Stimulated activated CD4-positive, alpha-beta T cell treated with anti-CD3 and anti-CD28 coated beads, Interleukin-1b, Interleukin-23, amount 100 ng/mL, for 24 hours (primary cell): ENCODE data around the gene PEAR1.

Experiments
- DNase-seq, 4 experiments: peaks; one replicate each; pipeline ENCODE4 v3.0.0-alpha.2; 2020; ENCODE audit warnings: low read depth in 4 of 4, low spot score in 1 of 4

PEAR1 gene

DNA sequence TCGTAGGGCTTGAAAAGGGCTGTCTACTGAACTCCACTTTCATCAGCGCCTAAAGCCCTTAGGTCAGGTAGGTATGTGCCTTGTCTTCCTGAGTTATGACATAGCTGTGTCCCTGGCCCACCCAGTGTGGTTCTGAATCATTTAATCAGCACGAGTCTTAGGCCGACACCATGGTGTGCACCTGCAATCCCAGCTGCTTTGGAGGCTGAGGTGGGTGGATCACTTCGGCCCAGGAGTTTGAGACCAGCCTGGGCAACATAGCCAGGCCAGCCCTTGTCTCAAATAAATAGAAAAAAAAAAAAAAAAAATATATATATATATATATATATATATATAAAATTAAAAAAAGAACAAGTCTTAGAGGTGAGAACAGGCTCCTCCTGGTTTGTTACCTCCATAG is 42.7 kb downstream of the PEAR1 start:
- no peak for DNase-seq

GRCh38 chr1:156936721-156937220 is 43.3 kb downstream of the PEAR1 start:
- DNase-seq: no peak

GRCh38 chr1:156937883-156938282 is 44.4 kb downstream of the PEAR1 start:
- DNase-seq: no peak

DNA sequence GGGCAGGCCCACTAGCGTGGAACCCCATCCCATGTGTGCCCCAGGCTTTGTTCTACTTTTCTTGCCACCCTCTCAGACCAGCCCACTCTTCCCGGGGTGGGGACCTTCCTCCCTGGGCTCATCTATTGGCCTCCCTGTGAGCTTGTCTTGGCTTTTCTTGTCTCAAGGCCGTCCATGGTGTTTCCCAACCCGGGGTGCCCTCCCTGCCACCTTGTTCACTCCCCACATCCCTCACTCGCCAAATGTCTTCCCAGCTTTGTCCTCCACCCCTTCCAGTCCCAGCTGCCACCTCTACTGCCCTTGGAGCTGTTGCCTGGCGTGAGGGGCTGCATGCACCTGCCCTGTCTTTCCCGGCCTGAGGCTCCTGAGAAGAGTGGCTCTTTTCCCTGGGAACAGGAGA is 45.3 kb downstream of the PEAR1 start:
- DNase-seq: no peak

- DNase-seq: no peak
Measured at GRCh38 chr1:156939786-156940334, 46.3 kb downstream of the PEAR1 start.

DNA sequence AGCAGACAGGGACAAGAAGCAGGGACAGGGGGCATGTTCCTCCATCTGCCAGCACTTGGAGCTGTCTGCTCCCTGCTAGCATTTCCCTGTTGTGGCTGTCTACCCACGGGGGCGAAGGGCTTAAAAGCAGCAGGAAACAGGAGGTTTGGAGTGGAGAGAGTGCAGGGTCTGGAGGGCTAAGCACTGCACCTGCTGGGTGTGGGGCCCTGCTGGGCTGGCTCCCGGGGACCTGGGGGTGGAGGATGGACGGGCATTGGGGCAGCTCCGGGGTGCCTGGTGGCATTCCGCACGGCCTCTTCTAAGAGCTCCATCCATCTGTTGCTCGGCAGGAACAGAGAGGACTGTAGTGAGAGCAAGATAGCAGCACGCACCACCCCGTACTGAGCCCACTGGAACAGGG is 48.2 kb downstream of the PEAR1 start:
- no peak for DNase-seq

DNA sequence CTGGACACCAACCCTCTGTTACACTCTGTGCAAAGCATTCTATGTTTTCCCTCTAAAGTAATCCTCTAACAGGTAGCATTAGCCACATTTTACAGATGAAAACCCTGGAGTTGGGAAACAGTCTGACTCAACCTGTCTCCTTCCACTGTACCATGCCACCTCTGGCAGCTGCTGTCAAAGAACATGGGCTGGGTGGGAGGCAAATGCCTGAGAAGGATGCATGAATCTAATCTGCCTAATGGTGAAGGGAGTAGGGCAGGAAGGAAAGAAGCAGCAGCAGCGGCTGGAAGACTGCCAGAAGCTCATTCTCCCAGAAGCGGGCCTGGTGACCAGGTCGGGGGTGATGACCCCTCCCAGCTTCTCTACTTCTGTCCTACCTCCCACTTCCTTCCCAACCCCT is 48.7 kb downstream of the PEAR1 start:
- DNase-seq: no peak

DNA sequence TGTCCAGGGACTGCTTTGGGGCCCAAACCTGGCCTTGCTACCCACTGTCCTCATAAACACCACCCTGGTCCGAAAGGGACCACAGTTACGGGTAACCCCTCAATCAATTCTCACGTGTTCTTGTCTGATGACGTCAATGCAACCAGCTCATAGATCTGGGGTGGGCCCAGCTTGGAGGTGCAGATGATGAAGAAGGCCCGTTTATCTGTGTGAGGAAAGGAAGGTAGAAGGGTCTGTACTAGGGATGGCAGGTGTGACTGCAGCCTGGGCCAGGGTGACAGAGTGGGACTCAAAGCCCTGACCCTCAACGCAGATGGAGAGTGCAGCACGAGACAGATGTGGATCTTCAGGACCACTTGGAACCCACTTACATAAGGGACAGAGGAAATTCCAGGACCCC is 49.1 kb downstream of the PEAR1 start:
- no peak for DNase-seq

DNA sequence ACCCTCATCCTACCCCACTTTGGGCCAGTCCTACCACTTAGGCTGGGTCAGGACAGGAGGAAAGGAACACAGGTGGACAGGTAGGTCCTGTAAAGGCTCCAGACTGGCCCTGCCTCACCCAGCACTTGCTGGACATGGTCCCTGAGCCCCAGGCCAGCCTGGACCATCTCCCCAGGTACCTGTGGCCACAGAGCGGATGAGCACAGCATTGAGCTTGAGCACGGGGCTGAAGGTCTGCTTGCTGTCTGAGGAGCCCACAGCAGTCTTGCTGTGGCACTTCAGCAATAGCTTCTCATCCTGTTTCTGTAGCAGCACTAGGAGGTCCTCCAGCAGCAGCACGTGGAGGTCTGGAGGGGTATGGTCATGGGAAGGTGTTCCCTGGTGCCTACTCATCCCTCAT is 50.2 kb downstream of the PEAR1 start:
- DNase-seq: no peak

- no peak for DNase-seq
Measured at GRCh38 chr1:156944268-156944667, 50.8 kb downstream of the PEAR1 start.

GRCh38 chr1:156944848-156945247 is 51.3 kb downstream of the PEAR1 start:
- DNase-seq: no peak

- DNase-seq: no peak
Measured at GRCh38 chr1:156945881-156946661, 52.6 kb downstream of the PEAR1 start.

GRCh38 chr1:156947127-156947526 is 53.6 kb downstream of the PEAR1 start:
- no peak for DNase-seq

DNA sequence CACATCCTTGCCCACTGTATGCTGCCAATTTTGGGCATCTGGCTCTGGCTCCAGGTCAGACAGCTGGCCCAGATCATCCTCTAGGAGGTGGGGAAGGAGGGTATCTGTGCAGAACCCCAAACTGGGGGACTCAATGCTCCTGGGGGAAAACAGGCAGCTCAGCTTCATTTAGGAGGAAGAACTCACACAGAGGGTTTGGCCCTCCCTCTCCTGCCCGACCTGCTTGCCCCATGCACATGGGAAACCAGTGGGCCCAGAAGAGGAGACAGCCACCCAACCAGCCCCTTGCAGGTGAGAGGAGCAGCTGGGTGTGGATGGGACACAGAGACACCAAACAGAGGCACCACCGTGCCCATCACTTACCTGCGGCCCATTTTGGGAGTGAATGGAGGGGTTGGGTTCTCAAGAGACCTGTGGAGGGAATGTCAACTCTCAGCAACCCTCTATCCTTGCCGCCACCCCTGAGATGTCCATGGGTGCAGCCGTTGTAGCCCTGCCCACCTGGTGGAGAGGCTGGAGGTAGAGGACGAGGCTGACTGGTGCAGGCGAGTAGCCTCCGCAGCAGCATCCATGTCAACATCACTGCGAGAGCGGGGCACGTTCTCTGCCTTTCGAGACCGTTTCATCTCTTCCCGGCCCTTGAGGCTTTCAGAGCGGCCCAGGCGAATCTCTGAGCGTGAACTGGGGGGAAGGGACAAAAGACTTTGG is 54.5 kb downstream of the PEAR1 start:
- DNase-seq: no peak

DNA sequence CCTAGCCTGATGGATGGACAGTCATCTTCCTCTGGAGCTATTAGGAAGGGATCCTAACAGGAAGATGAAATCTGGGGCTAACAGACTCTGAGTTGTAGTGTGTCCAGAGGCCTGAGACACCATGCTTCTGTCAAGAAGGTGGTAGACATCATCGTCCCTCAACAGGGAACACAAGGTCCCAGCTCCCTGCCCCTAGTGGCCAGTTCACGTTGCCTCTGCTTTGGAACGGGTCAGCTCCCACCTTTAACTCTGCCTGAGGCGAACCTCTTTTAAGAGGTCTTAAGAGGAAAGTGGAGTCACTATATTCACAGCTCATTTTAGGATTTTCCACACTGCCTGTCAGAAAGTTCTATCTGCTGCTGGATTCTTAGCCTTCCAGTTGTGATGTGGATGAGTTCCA is 55.2 kb downstream of the PEAR1 start:
- DNase-seq: no peak

DNA sequence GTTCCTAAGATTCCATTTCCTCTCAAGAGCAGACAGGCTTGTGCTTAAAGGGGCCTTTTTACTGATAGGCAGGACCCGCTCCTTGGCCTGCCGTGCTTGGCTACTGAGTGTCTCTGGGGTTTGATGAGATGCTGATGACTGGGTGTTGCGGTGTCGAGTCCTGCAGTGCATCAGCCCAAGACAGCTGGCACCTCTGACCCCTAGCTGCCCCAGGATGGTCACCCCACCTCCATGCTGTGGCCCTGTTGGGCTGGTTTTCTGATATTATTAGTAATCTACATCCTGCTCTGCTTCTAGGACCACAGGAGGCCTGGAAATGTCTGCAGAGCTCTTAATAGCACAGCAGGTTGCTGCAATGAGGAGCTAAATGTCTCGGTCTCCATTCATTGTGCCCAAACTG is 55.6 kb downstream of the PEAR1 start:
- DNase-seq: no peak

- DNase-seq: no peak
Measured at GRCh38 chr1:156951371-156951770, 57.9 kb downstream of the PEAR1 start.

DNA sequence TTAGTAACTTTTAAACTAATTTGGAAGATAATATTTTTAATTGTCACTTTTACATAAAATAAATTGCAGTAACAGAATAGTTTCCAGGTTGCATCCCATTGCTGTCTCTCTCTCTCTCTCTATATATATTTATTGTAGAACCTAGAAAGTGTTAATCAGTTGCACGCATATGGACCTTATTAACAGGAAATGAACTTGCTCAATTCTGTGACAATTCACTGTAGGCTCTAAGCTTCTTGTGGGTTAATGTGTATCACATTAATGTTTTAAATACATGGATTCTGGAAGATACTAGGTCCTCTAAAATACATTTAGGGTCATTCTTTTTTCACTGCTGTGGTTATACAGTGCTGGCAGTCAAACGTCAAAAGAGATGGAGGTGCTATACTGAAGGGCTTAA is 60.1 kb downstream of the PEAR1 start:
- DNase-seq: no peak

DNA sequence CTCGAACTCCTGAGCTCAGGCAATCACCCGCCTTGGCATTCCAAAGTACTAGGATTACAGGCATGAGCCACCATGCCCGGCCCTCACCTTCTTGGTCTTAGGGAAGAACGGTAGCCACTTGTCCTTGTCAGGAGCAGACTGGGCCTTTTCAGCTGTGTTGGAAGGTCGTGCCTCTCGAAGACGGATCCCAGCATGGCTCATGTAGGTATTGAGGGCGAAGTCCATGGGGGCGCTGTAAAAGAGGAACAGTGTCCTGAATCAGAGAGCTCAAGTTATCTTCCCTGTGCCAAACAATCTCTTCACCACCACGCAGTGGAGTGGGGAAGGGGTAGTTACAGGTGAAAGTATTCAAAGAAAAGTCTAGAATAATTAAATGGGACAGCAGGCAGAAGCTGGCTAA is 62.8 kb downstream of the PEAR1 start:
- no peak for DNase-seq

DNA sequence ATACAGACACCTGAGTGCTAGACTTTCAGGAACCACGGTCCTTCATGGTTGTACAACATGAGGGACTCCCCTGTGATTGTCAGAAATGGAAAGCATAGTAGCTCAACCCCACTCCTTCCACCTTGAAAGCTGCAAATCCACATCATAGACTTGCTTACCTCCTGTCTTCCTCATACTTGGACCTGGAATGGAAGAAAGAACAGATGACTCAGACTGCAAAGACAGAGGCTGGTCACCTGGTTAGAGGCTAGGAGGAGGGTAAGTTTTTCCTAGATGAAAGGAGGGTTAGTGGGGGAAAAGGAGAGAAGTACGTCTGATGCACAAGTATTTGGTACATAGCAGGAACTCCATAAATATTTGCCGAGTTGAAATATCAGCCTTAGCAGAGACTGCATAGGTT is 64.1 kb downstream of the PEAR1 start:
- DNase-seq: no peak

- no peak for DNase-seq
Measured at GRCh38 chr1:156958247-156958714, 64.8 kb downstream of the PEAR1 start.

DNA sequence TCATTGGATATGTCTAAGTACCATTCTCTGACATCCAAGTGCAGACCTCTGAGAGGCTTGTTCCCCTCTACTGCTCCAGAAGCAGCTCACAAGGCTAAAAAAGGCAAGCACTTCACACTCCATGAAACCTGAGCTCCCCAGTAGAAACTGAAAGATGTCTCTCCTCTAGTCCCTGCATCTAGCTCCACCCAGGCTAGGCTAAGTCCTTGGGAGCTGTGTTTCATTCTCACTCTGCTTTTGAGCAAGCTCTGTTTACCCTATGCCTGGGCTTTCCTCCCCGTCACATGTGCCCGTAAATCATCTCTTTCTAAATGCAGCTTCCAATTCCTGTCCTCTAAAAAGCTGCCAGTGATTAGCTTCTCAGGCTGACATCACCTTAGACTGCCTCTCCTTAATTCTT is 65.9 kb downstream of the PEAR1 start:
- no peak for DNase-seq
